K562 (cell line): ENCODE results near the gene AGPAT1. TPM values are rescaled to one million over a fixed set of nuclear protein-coding genes. Genes with fewer than 3 reads are reported as not detected.

Experiments
- ATF7 ChIP-seq: fragments of 450-650 bp; IDR thresholded peaks from 2 replicates; pipeline ENCODE4 v1.7.1; 2014; ENCODE audit warnings: mild to moderate bottlenecking, moderate library complexity
- CBFA2T2 ChIP-seq: fragments of 450-650 bp; conservative IDR thresholded peaks from 2 replicates; pipeline ENCODE4 v1.6.1; 2017; ENCODE audit warnings: mild to moderate bottlenecking
- CBX3 ChIP-seq, 2 experiments: IDR thresholded peaks; 1 replicate in 1 of 2; 2 replicates in 1 of 2; pipeline ENCODE4 v1.6.1; 2012; ENCODE audit warnings: inconsistent platforms in 2 of 2, low read length in 2 of 2, borderline replicate concordance in 1 of 2, control low read depth in 1 of 2
- ETV6 ChIP-seq, 3 experiments: fragments of 150-350 bp in 1 of 3; sonication (generic) in 1 of 3; formaldehyde crosslinking in 1 of 3; IDR thresholded peaks; 2 replicates each; pipeline versions ENCODE4 v1.6.1 to v1.8.0; 2014 to 2022; ENCODE audit warnings: borderline replicate concordance in 2 of 3, low read depth in 2 of 3, antibody characterized with exemption in 1 of 3, low read length in 1 of 3, mild to moderate bottlenecking in 1 of 3, missing genetic modification reagents in 1 of 3
- FOXK1 ChIP-seq: sonication (generic); formaldehyde crosslinking; IDR thresholded peaks from 2 replicates; pipeline ENCODE4 v1.8.0; 2022; ENCODE audit warnings: missing genetic modification reagents, mild to moderate bottlenecking, borderline replicate concordance
- HDAC1 ChIP-seq, 2 experiments: fragments of 450-650 bp; IDR thresholded peaks; 2 replicates each; pipeline ENCODE4 v1.6.1; 2016 to 2017; ENCODE audit warnings: inconsistent platforms in 1 of 2, mild to moderate bottlenecking in 1 of 2, moderate library complexity in 1 of 2
- HDAC2 ChIP-seq: fragments of 450-650 bp; IDR thresholded peaks from 2 replicates; pipeline ENCODE4 v1.6.1; 2016; ENCODE audit warnings: mild to moderate bottlenecking
- MBD1 ChIP-seq: fragments of 250-450 bp; sonication (Bioruptor Pico); IDR thresholded peaks from 2 replicates; pipeline ENCODE4 v1.8.0; 2022; ENCODE audit warnings: inconsistent platforms
- MTA3 ChIP-seq: fragments of 450-650 bp; formaldehyde crosslinking; IDR thresholded peaks from 2 replicates; pipeline ENCODE4 v1.6.1; 2017; ENCODE audit warnings: mild to moderate bottlenecking, borderline replicate concordance
- NBN ChIP-seq: fragments of 450-650 bp; IDR thresholded peaks from 2 replicates; pipeline ENCODE4 v1.6.1; 2016; ENCODE audit warnings: low read depth, mild to moderate bottlenecking
- OTX1 ChIP-seq: fragments of 450-650 bp; formaldehyde crosslinking; IDR thresholded peaks from 2 replicates; pipeline ENCODE4 v1.4.0; 2022; ENCODE audit warnings: mild to moderate bottlenecking
- PCBP2 ChIP-seq: fragments of 200-400 bp; formaldehyde crosslinking; IDR thresholded peaks from 2 replicates; pipeline ENCODE4 v1.6.1; 2018; ENCODE audit warnings: low read length, low read depth, mild to moderate bottlenecking, moderate library complexity; ENCODE audit not compliant: poor library complexity, severe bottlenecking
- PHB ChIP-seq: fragments of 250-450 bp; sonication (Bioruptor Pico); IDR thresholded peaks from 2 replicates; pipeline ENCODE4 v1.5.0; 2021
- PHB2 ChIP-seq: fragments of 450-650 bp; IDR thresholded peaks from 2 replicates; pipeline ENCODE4 v1.6.1; 2017; ENCODE audit warnings: low read depth
- PHF20 ChIP-seq: fragments of 450-650 bp; IDR thresholded peaks from 2 replicates; pipeline ENCODE4 v1.6.1; 2018; ENCODE audit not compliant: partially characterized antibody
- STAT5A ChIP-seq: IDR thresholded peaks from 2 replicates; pipeline ENCODE4 v1.6.1; 2012; ENCODE audit warnings: low read length, inconsistent platforms, borderline replicate concordance
- TBL1XR1 ChIP-seq, 2 experiments: IDR thresholded peaks; 2 replicates each; pipeline ENCODE4 v1.6.1; 2012; ENCODE audit warnings: improper control_type of control experiment in 2 of 2, low read length in 2 of 2, mild to moderate bottlenecking in 1 of 2
- YBX1 ChIP-seq: fragments of 450-650 bp; IDR thresholded peaks from 2 replicates; pipeline ENCODE4 v1.7.1; 2016; ENCODE audit warnings: mild to moderate bottlenecking
- ZBTB34 ChIP-seq: fragments of 250-450 bp; sonication (Bioruptor Pico); IDR thresholded peaks from 2 replicates; pipeline ENCODE4 v1.8.0; 2021; ENCODE audit warnings: mild to moderate bottlenecking, moderate library complexity
- ZNF197 ChIP-seq: fragments of 200-800 bp; sonication (Bioruptor generic); IDR thresholded peaks from 2 replicates; pipeline ENCODE4 v1.6.1; 2016; ENCODE audit warnings: low read depth, missing genetic modification characterization, missing compliant biosample characterization
- ZNF436 ChIP-seq: fragments of 250-450, 450-650 bp; sonication (Bioruptor Pico); formaldehyde crosslinking; IDR thresholded peaks from 2 replicates; pipeline ENCODE4 v1.7.0; 2020; ENCODE audit warnings: mild to moderate bottlenecking
- ZNF583 ChIP-seq: fragments of 250-450 bp; sonication (Bioruptor Pico); IDR thresholded peaks from 2 replicates; pipeline ENCODE4 v1.4.0; 2020
- ZNF644 ChIP-seq: fragments of 200-800 bp; sonication (Bioruptor generic); IDR thresholded peaks from 2 replicates; pipeline ENCODE4 v1.6.1; 2016; ENCODE audit warnings: low read depth, missing genetic modification characterization, missing compliant biosample characterization
- polyA plus RNA-seq, 8 experiments: library from polyadenylated mRNA; depleted of rRNA in 4 of 8; stranded (reverse) in 5 of 8; unstranded in 3 of 8; fragments of >200 nt; fragmentation: Nextera tagmentation in 2 of 8; fragmentation: Illumina TruSeq in 1 of 8; extraction: Ambion mirVana in 2 of 8; extraction: Trizol in 1 of 8; gene quantifications; 2 replicates each; pipeline versions ENCODE4 v1.2.1 to v1.2.3, GENCODE V29; 2011 to 2014; ENCODE audit warnings: inconsistent platforms in 1 of 8, missing spikeins in 1 of 8
- total RNA-seq, 7 experiments: library from RNA; depleted of rRNA in 6 of 7; stranded (reverse); fragments of >200 nt in 6 of 7; fragmentation: Illumina TruSeq in 2 of 7; extraction: Trizol in 2 of 7; gene quantifications; 2 replicates each; pipeline versions ENCODE4 v1.2.1 to v1.2.3, GENCODE V29; 2011 to 2021; ENCODE audit warnings: low replicate concordance in 1 of 7
- TF ChIP-seq, protein P1 (sequence below): fragments of 450-650 bp; IDR thresholded peaks from 2 replicates; pipeline ENCODE4 v1.6.1; 2017; ENCODE audit warnings: mild to moderate bottlenecking, moderate library complexity

AGPAT1 gene
- total and polyA plus RNA-seq, 9 of the 15 experiments (the other 6 are each of a cell fraction or from before 2014, with no cell fraction given): 37.9 to 176 (median 69.4) TPM

GRCh38 chr6:32196682-32197616, 21.1 kb upstream of the AGPAT1 start (continued):
- no peak; the same call in 1 of the 2 replicates for TF ChIP-seq ATF7
- TF ChIP-seq ZNF197 (CRISPR knock-in tag): no peak
- no peak for TF ChIP-seq OTX1 (CRISPR knock-in tag)
- no peak for TF ChIP-seq STAT5A
- no peak for TF ChIP-seq MBD1 (CRISPR knock-in tag)
- no peak for TF ChIP-seq ZBTB34 (CRISPR knock-in tag)
- no peak for TF ChIP-seq ZNF583 (CRISPR knock-in tag)
- TF ChIP-seq HDAC2: no peak
- no peak for TF ChIP-seq ZNF644 (tag)
- no peak for TF ChIP-seq ZNF436 (CRISPR knock-in tag)
- TF ChIP-seq TBL1XR1 (IDR thresholded peaks at IDR 0.05; ENCODE audit: low read length in 2 of 2): no peak; a peak in 1 of 4 replicates
- no peak; the same call in 1 of the 2 replicates for TF ChIP-seq PHB2
- TF ChIP-seq CBFA2T2: peak; percentile 74
- no peak for TF ChIP-seq CBX3 (IDR thresholded peaks at IDR 0.05; ENCODE audit: borderline replicate concordance in 1 of 2, low read length in 2 of 2)
- no peak for TF ChIP-seq PHB (CRISPR knock-in tag)
- TF ChIP-seq NBN: 0 out of 2 replicates have a peak, but pooled peaks have one; percentile 2
- no peak for TF ChIP-seq ETV6 (IDR thresholded peaks at IDR 0.05; ENCODE audit: borderline replicate concordance in 1 of 2, low read depth in 2 of 2, low read length in 1 of 2)
- TF ChIP-seq ETV6 (CRISPR knock-in tag; IDR thresholded peaks at IDR 0.05; ENCODE audit: borderline replicate concordance): no peak
- no peak for TF ChIP-seq YBX1
- no peak for TF ChIP-seq PHF20
- TF ChIP-seq PCBP2: no peak
- TF ChIP-seq MTA3: no peak; the same call in none of the 2 replicates
- no peak for TF ChIP-seq HDAC1 (IDR thresholded peaks at IDR 0.05)
- no peak for TF ChIP-seq FOXK1 (CRISPR knock-in tag)
- TF ChIP-seq, protein P1, sequence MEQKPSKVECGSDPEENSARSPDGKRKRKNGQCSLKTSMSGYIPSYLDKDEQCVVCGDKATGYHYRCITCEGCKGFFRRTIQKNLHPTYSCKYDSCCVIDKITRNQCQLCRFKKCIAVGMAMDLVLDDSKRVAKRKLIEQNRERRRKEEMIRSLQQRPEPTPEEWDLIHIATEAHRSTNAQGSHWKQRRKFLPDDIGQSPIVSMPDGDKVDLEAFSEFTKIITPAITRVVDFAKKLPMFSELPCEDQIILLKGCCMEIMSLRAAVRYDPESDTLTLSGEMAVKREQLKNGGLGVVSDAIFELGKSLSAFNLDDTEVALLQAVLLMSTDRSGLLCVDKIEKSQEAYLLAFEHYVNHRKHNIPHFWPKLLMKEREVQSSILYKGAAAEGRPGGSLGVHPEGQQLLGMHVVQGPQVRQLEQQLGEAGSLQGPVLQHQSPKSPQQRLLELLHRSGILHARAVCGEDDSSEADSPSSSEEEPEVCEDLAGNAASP: no peak
